Measurements from ENCODE around the gene TRABD. TPM values are rescaled to one million over a fixed set of nuclear protein-coding genes. Genes with fewer than 3 reads are reported as not detected.

TRABD gene
- total RNA-seq, 4 donors from 2014 or later, result 39.3 to 55.1 (median 45.8) TPM

- Histone ChIP-seq H3K27ac (no peak overlapping the region), H3K9me3 (no peaks in the 10 kb centered on the region), H3K4me3 (no peak overlapping the region), H3K4me1 (peaks cover 0 to 11% (median 4%) of the 10 kb centered on the region in 3 donors), H3K36me3 (peaks cover 49 to 98% (median 67%) of the 10 kb centered on the region in 3 donors), H3K27me3 (no peaks in the 10 kb centered on the region)
- intact Hi-C loops (cut with DNase I), result loop anchor here (10.0 kb wide), 1 partner anchor 293 kb away; no protein-coding TSS in a partner anchor
- 80 to 94% methylated on average over 2 to 3 of the region's 21 CpGs for WGBS, 2 donors
- no peak for TF ChIP-seq POLR2A (IDR thresholded peaks at IDR 0.05)
- no peak for TF ChIP-seq CTCF (IDR thresholded peaks at IDR 0.05)
- no peak for DNase-seq
Observed at GRCh38 chr22:50217543-50218152, 31.9 kb downstream of the TRABD start.

- peaks cover 0 to 11% (median 4%) of the 10 kb centered on the region in 3 donors for H3K4me1 ChIP-seq
- TF ChIP-seq CTCF (IDR thresholded peaks at IDR 0.05) (no peak), POLR2A (IDR thresholded peaks at IDR 0.05) (no peak)
- DNase-seq, result no peak
- intact Hi-C loops (cut with DNase I), result loop anchor here (10.0 kb wide), 1 partner anchor 294 kb away; no protein-coding TSS in a partner anchor
- H3K9me3 ChIP-seq, result no peaks in the 10 kb centered on the region
- no peak overlapping the region for H3K27ac ChIP-seq
- H3K27me3 ChIP-seq, result no peaks in the 10 kb centered on the region
- no peak overlapping the region for H3K4me3 ChIP-seq
- peaks cover 55 to 98% (median 66%) of the 10 kb centered on the region in 3 donors for H3K36me3 ChIP-seq
- WGBS, 2 donors, result 67 to 71% methylated on average over 1 to 14 of the region's 43 CpGs
Observed at GRCh38 chr22:50218153-50218995, 32.7 kb downstream of the TRABD start.

GRCh38 chr22:50218996-50219727 is 33.4 kb downstream of the TRABD start:
- H3K4me3 ChIP-seq, result no peak overlapping the region
- intact Hi-C loops (cut with DNase I), result loop anchor here (10.0 kb wide), 1 partner anchor 294 kb away; no protein-coding TSS in a partner anchor
- no peaks in the 10 kb centered on the region for H3K27me3 ChIP-seq
- TF ChIP-seq CTCF (IDR thresholded peaks at IDR 0.05) (no peak), POLR2A (IDR thresholded peaks at IDR 0.05) (no peak)
- H3K4me1 ChIP-seq, result peaks cover 0 to 11% (median 4%) of the 10 kb centered on the region in 3 donors
- H3K27ac ChIP-seq, result no peak overlapping the region
- H3K9me3 ChIP-seq, result no peaks in the 10 kb centered on the region
- 59 to 100% methylated on average over 1 to 12 of the region's 42 CpGs for WGBS, 2 donors
- peaks cover 62 to 98% (median 70%) of the 10 kb centered on the region in 3 donors for H3K36me3 ChIP-seq
- no peak for DNase-seq

GRCh38 chr22:50219800-50220602 is 34.3 kb downstream of the TRABD start:
- 82 to 92% methylated on average over 8 to 15 of the region's 25 CpGs for WGBS, 2 donors
- H3K9me3 ChIP-seq, result no peaks in the 10 kb centered on the region
- intact Hi-C loops (cut with DNase I), result loop anchor here (10.0 kb wide), 1 partner anchor 295 kb away; no protein-coding TSS in a partner anchor

More at GRCh38 chr22:50219800-50220602, 34.3 kb downstream of the TRABD start:
- no peak overlapping the region for H3K4me3 ChIP-seq
- peaks cover 67 to 98% (median 72%) of the 10 kb centered on the region in 3 donors for H3K36me3 ChIP-seq
- no peaks in the 10 kb centered on the region for H3K27me3 ChIP-seq
- no peak for TF ChIP-seq POLR2A (IDR thresholded peaks at IDR 0.05)
- no peak for TF ChIP-seq CTCF (IDR thresholded peaks at IDR 0.05)
- DNase-seq, result no peak
- H3K27ac ChIP-seq, result no peak overlapping the region
- H3K4me1 ChIP-seq, result peaks cover 0 to 11% (median 4%) of the 10 kb centered on the region in 3 donors

Data from esophagus squamous epithelium (tissue), 5 donors.